Pons (tissue), 1 donor: Measurements from ENCODE around the gene FAM156A.
"Not testable (repeated sequence)": the region's sequence is repeated elsewhere in the genome, so short reads cannot be mapped to it uniquely, and the experiment has no call there.

ENCODE experiments used
- DNase-seq: peaks from one replicate; pipeline ENCODE4 v3.0.0-alpha.2; 2016; ENCODE audit warnings: low spot score

The FAM156A gene, protein sequence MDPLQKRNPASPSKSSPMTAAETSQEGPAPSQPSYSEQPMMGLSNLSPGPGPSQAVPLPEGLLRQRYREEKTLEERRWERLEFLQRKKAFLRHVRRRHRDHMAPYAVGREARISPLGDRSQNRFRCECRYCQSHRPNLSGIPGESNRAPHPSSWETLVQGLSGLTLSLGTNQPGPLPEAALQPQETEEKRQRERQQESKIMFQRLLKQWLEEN

DNA sequence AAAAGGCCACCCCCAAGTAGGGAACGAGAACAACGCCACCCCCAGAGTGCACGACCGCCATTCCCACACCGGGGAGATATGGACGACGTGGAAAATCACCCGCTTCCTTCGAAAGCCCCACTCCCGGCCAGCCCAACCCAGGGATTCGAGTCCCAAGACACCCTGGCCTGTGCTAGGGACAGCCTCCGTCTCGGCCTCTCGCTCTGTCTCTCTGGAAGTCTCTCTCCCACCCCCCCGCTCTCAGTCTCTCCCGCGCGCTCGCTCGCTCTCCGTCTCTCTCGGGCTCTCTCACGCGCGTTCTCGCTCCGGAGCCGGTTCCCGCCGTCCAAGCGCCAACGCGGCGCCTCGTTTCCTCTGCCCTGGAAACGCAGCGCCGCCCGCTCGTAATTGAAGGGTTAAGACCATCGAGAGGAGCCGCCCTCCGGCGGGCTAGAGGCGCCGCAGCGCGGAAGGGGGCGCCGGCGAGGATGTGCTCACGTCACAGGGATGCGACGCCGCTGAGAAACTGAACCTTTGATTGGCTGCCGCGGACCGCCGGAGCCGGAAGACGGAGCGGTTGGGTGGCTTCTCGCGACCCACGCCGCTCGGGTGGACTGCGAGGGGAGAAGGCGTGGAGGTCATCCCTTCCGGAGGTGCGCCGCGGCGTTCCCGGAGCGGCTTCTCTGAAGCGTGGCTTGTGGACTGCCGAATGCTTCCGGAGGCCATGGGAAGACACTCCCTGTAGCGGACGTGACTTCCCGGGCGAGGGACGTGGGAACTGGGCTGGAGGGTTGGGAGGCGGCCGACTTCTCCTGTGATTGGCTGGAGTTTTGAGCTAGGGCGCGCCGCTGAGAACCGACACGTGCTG, at the start of gene FAM156A:
Gene FAM156A (minus strand): TSS at position 406 of the 847 bp plus-strand sequence. CDS start 9,930 bp downstream, outside the sequence.
- not testable (repeated sequence) for DNase-seq

DNA sequence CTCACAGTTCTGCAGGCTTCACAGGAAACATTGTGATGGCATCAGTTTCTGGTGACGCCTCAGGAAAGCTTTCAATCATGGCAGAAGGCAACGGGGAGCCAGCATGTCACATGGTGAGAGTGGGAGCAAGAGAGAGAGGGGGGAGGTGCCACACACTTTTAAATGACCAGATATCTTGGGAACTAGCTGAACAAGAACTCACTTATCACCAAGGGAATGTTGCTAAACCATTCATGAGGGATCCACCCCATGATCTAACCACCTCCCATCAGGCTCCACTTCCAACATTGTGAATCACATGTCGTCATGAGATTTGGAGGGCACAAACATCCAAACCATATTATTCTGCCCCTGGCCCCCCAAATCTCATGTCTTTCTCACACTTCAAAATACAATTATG, 47.0 kb upstream of the FAM156A start:
- DNase-seq = no peak

DNA sequence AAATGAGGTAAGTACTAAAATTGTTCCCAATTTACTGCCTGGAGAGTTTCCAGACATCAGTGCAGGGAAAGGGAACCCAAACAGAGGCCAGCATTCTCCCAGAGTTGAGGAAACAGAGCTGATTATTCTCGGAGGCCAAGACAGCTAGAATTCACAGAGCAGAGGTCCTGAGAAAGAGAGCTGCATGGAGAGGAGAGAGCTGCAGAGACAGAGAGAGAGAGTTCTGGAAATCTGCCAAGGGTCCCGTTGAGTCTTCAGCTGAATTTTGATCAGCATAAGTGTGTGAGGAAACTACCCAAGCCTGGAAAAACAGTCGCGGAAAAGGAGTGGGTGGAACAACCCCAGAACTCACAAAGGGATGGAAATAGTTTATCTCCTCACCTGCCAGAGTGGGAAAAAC, 46.5 kb upstream of the FAM156A start:
- DNase-seq = peak; percentile 44

DNA sequence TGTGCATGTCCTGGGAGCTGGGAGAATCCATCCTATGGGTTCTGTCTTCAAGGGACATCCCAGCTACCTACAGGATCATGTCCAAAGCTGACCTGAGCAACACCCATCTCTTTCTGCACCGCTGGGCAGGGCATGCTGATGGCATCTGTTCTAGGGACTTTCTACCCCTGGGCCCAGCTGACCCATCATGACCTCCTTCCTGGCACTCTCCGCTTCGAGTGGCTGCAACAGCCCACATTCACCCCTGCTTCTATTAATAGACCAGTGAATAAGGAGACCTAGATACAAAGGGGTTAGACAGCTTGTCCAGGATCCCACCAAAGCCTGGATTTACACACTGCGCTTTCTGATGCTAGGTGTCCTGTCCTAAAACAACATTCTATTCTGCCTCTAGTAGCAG, 45.7 kb upstream of the FAM156A start:
- no peak for DNase-seq

DNA sequence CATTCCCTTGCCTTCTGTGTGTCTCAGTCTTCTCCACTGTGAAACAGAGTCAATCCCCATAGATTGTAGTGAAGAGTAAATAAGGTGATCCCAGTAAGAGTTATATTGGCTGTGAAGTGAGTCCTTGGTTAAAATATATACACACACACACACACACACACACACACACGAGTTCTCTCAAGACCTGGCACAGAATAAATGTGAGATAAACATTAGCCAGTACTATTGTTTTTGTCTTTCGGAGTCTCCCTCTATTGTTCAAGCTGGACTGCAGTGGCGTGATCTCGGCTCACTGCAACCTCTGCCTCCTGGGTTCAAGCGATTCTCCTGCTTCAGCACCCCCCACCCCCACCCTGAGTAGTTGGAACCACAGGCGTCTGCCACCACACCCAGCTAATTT, 44.8 kb upstream of the FAM156A start:
- DNase-seq = no peak

DNA sequence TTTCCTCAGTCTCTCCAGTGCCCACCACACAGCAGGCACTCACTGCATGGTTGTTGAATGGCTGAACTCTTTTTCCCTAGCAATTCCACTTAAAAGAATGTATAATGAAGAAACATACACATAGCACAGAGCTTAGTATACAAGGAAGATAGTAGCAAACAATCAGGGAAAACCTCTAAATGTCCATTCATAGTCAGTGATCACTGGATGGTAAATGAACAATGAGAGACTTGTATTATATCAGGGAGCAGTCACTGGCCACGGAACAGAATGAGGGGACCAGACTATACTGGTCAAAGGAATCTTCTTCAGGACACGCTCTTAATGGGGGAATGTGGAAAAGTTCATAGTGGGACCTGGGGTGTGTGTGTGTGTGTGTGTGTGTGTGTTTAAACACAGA, 43.6 kb upstream of the FAM156A start:
- peak; percentile 65 for DNase-seq

DNA sequence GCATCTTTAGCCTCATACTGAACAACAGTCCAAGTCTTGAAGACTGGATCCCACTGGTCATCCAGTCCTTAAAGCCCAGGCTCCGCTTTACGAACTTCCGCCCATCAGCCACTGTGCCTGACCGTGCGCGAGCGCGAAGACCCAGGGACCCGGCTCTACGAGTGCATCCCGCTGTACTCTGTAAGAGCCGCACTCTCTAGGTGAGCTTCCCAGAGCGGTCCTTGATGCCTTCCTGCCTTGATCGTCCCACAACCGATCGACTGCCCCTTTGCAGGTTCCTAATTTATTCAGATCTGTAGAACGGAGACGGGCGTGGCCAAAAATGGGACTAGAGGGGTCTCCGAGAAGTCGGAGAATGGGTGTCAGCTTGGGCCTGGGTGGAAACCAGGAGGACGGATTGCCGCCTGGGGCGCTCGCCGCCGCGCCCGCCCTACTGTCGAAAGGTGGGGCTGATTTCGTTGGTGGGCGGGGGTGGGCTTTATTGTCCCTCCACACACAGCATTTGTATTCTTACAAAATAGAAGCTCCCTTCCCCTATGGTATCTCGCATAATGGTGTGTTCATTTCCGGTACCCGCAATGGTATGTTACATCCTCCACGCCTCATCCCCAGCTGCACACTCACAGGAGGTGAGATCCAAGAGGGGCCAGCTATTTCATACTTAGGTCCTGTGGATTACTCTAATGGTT, 42.3 kb upstream of the FAM156A start:
- DNase-seq = no peak

DNA sequence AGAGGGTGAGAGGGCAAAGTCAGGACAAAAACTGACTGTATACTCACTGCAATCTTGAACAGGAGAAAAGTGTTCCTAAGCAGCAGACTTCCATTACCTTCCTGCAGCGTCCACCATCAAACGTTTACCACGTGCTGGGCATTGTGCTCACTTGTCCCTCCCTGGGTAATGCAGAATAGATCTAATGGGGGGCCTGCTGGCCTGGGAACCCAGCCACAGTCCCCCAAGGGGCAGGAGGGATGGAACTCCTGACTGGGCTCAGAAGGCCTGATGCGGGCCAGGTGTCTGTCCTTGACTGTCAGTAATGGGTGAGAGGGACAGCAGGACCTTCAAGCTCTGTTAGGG, 37.6 kb upstream of the FAM156A start:
- DNase-seq = no peak

DNA sequence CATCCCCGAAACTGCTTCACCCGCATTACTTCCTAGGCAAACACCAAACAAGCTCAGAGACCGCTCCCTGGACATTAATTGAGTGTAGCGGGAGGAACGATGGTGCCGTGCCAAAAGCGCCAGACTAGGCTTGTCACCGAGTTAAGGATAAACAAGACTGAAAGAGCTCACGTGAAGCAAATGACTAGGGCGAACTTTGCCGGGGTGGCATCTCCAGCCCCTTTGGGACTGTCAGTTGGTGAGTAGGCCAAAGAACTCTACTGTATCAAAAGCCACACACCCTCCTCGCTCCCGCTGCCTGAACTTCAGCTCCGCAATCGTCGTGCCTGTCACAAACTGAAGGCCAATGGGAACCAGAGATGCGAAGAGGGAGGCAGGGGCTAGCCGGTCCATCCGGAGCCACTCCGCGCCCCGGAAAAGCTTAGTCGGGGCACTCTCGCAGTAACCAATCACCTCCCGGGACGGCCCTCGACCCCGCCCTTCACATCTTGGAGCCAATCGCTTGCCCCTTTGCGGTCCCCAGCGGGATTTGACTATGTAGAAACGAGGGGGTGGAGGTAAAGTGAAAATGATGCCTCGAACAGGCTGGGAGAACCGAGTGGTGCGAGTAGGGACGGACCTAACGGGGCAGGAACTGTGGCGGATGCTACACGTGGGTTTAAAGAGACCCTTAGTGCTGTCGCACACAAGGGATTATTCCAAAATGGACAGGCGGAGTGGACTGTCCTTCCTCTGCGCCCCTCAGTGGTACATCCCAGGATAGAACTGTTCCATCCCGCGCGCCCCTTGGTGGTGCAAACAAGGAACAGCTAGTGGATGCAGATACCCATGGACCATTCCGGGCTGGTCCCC, 37.0 kb upstream of the FAM156A start:
- DNase-seq = peak; percentile 93

DNA sequence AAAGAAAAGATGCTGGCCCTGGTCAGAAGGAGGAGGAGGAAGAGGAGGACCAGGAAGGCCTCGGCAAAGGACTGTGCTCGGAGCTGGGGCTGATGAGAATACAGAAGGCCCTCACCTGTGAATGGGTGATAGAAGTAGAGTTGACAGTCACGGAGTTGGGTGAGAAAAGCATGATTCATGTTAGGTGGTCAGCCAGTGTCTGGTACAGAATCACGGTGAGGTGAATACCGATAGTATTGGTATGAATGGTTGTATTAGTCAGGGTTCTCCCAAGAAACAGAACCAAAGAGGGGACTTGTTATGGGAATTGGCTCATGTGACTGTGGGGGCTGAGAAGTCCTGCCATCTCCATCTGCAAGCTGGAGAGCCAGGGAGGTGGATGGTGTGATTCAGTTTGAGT, 32.5 kb upstream of the FAM156A start:
- no peak for DNase-seq

DNA sequence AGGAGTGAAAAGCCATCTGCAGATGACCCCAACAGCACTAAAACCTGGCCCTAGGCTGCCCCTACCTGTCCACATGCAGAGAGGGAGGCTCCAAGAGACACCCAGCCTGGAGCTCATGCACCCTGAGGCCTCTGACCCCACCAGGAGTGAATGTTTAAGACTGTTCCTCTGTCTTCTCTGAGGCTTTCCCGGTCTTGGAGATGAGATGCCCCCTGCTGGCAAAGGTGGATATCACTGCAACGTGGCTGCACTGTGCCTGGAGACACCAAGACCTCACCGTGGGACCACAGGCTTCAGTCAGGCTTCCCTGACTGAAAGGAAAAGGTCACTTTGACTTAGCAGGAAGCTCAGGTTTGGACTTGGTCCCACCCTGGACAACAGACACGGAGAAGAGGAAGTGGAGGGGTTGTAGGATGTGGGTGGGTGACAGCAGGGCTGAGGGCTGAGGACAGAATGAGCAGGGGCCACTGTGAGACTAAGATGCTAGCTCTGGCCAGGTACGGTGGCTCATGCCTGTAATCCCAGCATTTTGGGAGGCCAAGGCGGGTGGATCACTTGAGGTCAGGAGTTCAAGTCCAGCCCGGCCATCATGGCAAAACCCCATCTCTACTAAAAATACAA, 31.8 kb upstream of the FAM156A start:
- peak; percentile 45 for DNase-seq

DNA sequence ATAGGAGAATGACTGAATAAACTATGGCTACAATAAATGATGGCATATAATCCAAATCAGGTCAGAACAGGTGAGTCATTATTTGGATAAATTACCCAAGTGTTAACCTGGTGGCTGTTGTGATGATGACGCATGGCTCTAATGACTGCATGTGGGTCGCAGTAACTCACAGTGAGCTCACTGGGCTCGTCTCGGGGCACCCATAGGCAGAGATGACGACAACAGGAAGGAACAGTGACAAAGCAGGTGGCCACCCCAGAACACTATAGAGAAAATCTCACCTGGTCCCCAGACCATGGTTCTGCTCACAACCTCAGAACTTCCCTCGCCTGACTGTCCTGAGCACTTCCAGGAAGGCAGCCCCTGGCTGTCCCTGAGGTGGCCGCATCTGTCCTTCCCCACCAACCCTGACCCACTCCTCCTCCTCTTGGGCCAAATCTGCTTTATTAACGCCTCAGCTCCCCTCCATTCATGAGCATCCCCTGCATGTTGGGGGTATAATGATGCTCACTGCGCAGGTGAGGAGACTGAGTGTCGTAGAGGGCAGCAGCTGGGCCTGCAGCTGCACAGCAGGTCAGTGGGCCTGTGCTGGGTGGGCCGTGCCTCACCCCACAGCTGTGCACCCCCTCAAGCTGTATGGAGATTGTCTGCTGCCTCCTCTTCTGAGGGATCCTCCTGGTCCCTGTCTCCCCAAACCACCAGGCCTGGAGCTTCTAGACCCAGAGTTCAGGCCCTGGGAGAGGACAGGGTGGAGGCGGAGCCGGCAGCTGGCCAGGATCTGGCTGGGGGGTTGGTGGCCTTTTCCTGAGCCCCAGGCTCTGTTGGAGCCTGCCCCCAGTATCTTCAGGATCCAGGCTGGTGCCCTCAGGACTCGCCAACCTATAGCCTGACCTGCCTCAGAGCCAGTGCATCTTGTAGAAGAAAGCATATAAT, 30.9 kb upstream of the FAM156A start:
- no peak for DNase-seq

DNA sequence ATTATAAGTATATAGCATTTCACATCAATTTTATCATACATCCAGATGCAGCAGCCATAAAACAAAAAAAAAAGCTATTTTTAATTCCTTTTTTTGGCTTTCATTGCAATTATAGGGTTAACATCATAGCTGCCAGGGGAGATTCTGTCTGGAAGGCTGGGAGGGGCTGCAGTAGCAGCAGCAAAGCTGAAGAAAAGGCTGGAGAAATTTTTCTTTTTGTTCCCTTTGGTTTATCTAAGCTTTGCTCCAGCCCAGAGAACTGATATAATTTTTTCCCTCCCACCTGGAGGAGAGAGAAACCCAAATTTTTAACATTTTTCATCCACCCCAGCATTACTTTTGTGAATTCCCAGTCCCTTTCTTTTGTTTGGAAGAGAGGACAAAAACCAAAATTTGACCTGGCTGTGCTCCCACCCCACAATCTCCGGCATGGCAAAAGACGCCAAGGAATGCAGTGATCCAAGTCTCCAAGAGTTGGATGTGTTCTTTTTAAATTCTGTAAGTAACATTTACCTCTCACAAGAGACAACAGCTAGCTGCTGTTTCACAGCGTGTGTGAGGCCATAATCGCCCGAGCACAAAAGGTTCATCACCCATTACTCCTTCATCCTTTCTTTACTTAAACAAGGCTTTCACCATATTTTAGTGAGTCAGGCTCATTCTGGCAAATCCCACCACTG, 25.1 kb upstream of the FAM156A start:
- no peak for DNase-seq

DNA sequence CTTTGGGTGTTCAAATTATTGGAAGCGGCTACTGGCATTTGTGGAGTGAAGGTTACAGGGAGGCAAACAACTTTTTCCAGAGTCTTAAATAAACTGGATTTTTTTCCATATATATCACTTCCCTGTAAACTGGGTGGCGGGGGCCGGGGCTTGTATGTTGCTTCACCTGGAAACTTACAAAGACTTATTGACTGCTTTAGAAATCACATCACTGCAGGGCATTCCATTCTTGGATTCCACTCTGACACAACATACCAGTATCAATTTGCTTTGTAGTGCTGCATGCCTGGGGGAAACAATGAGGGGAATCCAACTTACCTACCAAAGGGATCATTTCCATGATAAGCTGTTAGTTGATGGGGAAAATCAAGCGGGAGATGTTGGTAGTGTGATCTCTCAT, 21.7 kb upstream of the FAM156A start:
- no peak for DNase-seq

DNA sequence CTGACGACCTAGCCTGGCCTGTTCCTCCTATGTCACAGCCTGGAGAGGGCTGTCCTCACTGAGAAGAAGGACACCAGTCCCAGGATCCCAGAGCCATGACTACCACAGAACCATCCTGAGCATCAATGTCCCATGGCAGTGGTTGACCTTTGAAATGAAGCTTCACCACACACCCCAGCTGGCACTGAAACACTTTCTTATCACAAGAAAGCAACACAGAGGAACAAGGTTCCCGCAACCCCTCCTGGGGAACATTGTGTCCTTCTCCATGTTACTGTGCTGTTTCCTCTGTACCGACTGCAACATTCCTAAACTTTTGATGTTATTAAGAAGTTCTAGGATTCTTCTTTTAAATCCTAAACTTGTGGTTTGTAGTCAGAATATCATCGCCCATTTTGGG, 21.2 kb upstream of the FAM156A start:
- no peak for DNase-seq

DNA sequence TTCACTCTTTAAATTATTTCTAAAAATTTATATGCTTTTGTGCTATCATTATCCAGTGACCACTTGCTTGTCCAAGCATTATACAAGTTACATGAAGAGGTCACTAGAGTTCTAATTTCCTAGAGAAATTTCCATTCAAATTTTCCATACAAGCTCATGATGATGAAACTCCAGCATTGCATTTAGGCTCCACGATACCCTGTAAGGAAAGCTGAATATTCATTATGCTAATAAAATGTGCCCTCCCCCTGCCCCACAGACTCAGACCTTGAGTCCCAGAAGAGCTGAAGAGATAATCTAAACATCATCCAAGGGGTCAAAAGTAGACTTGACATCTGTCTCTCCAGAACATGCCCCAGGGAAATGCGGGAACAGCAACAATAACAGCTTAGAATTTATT, 19.6 kb upstream of the FAM156A start:
- DNase-seq = no peak

DNA sequence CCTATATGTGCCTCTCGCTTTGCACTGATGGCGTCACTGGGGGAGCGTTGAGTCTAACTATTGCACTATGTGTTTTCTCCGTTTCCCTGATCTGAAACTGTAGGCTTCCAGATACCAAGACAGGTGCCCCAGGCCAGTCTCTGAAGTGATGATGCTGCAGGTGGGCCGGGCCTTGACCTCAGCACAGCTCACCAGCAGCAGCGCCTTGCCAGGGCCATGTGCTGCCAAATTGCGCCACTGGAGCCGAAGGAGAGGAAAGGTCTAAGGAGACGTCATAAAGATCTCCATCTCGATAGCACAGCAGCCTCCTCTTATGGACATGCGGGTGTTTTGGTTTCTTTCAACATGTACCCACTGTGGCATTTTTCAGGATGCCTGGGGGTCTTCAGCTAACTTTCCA, 17.3 kb upstream of the FAM156A start:
- not testable (repeated sequence) for DNase-seq

DNA sequence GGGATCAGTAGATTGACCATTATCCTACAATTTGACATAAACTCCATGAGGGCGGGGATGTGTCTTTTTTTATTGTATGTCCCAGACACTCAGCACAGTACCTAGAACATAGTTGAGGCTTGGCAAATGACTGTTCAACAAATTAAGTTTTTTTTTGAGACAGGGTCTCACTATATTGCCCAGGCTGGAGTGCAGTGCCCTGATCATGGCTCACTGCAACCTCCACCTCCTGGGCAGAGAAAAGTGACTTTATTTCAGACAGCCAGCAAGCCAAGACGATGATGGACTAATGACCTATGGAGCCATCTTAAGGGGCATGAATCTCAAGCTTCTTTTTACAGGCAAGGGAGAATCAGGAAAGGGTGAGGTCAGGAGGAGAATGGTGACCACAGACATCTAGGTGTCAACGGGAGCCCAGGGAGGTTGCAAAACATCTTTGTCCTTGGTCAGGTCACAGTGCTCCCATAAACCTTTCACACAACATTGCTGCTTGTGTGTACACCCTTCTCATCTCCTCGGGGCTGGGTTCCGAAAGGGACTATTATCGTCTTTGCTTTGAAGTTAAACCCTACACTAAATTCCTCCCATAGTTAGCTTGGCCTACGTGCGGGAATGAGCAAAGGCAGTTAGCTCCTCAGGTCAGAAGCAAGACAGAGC, 16.1 kb upstream of the FAM156A start:
- DNase-seq = not testable (repeated sequence)

DNA sequence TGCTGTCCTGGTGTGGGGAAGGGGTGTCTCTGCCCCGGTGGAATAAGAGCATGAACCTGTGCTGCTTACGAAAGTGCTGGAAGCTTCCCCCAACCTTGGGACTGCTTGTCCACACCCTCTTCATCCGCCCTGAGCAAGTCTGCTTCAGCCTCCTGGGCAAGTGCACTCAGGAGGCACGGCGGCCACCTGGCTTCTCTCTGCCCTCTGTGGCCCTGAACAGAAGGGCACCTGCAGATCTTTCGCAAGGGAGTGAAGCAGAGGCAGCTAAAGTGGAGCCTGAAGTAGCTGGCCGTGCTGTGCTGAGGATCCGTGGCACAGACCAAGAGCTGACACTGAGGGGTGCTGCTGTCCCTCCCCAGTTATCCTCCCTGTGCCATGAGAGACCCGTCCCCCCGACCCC, 9.6 kb upstream of the FAM156A start:
- not testable (repeated sequence) for DNase-seq
